KMS-11 (cell line): ENCODE results near the gene RMDN2.

ENCODE experiments used
- H2AFZ ChIP-seq: fragments of 200-600 bp; sonication (generic); 2 replicates; pipeline ENCODE4 v1.6.1; 2016; ENCODE audit warnings: antibody characterized with exemption, mixed run types, low read depth
- H3K27ac ChIP-seq: fragments of 200-600 bp; sonication (generic); 2 replicates; pipeline ENCODE4 v1.6.1; 2016; ENCODE audit warnings: mild to moderate bottlenecking, mixed run types
- H3K27me3 ChIP-seq: fragments of 200-600 bp; sonication (generic); 2 replicates; pipeline ENCODE4 v1.6.1; 2017; ENCODE audit warnings: mild to moderate bottlenecking, low read depth, mixed run types, moderate library complexity; ENCODE audit not compliant: insufficient read depth
- H3K36me3 ChIP-seq: fragments of 200-600 bp; sonication (generic); 2 replicates; pipeline ENCODE4 v1.6.1; 2017; ENCODE audit warnings: mild to moderate bottlenecking, mixed run types; ENCODE audit not compliant: insufficient read depth
- H3K4me1 ChIP-seq: fragments of 200-600 bp; sonication (generic); 2 replicates; pipeline ENCODE4 v1.6.1; 2016; ENCODE audit warnings: mild to moderate bottlenecking, low read depth, mixed run types; ENCODE audit not compliant: poor library complexity, severe bottlenecking
- H3K4me2 ChIP-seq: fragments of 200-600 bp; sonication (generic); 2 replicates; pipeline ENCODE4 v1.7.0; 2016; ENCODE audit warnings: mild to moderate bottlenecking, mixed run types
- H3K4me3 ChIP-seq: fragments of 200-600 bp; sonication (generic); IDR thresholded peaks from 2 replicates; pipeline ENCODE4 v1.6.1; 2017; ENCODE audit warnings: low read depth, low read length, mixed read lengths; ENCODE audit not compliant: insufficient read depth
- H3K79me2 ChIP-seq: fragments of 200-600 bp; sonication (generic); 2 replicates; pipeline ENCODE4 v1.6.1; 2016; ENCODE audit warnings: low read depth, mixed run types; ENCODE audit not compliant: insufficient read depth
- H3K9ac ChIP-seq: fragments of 200-600 bp; sonication (generic); 2 replicates; pipeline ENCODE4 v1.6.1; 2016; ENCODE audit warnings: mild to moderate bottlenecking, mixed run types
- H4K20me1 ChIP-seq: fragments of 200-600 bp; sonication (generic); 2 replicates; pipeline ENCODE4 v1.6.1; 2016; ENCODE audit warnings: mild to moderate bottlenecking, mixed run types; ENCODE audit not compliant: insufficient read depth
- TF ChIP-seq, protein P1 (sequence below): fragments of 200-600 bp; sonication (generic); conservative IDR thresholded peaks from 2 replicates; pipeline ENCODE4 v1.6.1; 2017; ENCODE audit warnings: low read depth, mild to moderate bottlenecking, antibody characterized with exemption, low read length, moderate library complexity, mixed read lengths

The RMDN2 gene

DNA sequence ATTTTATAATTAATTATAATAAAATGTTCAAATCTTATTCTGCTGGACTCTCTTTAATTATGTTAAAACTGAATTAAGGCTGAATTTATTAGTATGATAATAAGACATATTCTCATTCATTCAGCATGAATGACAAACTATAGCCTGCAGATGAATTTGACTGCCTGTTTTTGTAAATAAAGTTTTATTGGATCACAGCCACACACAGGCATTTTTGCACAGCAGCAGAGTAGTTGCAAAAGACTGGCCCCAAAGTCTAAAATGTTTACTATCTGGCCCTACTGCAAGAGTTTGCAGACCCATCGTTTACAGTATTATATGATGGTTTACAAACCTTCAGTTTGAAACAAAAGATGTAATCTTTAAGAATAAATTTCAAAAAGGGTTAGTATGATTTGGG is 58.6 kb downstream of the RMDN2 start:
- Histone ChIP-seq H3K27ac (no peak overlapping the region), H3K79me2 (no peaks in the 10 kb centered on the region), H4K20me1 (no peaks in the 10 kb centered on the region), H3K36me3 (no peaks in the 10 kb centered on the region), H3K4me2 (no peak overlapping the region), H3K9ac (no peak overlapping the region), H3K4me1 (peaks cover 7% of the 10 kb centered on the region), H2AFZ (no peak overlapping the region), H3K4me3 (no peak overlapping the region), H3K27me3 (no peaks in the 10 kb centered on the region)
- TF ChIP-seq, protein P1, sequence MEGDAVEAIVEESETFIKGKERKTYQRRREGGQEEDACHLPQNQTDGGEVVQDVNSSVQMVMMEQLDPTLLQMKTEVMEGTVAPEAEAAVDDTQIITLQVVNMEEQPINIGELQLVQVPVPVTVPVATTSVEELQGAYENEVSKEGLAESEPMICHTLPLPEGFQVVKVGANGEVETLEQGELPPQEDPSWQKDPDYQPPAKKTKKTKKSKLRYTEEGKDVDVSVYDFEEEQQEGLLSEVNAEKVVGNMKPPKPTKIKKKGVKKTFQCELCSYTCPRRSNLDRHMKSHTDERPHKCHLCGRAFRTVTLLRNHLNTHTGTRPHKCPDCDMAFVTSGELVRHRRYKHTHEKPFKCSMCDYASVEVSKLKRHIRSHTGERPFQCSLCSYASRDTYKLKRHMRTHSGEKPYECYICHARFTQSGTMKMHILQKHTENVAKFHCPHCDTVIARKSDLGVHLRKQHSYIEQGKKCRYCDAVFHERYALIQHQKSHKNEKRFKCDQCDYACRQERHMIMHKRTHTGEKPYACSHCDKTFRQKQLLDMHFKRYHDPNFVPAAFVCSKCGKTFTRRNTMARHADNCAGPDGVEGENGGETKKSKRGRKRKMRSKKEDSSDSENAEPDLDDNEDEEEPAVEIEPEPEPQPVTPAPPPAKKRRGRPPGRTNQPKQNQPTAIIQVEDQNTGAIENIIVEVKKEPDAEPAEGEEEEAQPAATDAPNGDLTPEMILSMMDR: no peak

DNA sequence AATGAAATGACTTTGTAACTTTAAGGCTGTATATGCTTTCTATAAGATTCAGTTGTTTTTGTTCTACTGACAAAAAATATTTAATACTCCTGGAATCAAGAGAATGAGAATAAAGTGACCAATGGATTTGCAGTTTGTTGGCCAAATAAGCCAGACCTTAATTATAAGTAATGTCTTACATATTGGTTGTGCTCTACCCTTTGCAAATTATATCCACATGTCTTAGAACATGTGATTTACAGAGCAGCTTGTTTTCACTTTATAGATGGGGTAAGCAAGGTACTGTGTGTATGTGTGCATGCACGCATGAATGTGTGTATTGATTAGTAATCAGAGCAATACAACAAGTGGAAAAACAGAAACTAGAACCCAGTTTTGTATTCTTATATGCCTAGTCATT is 59.1 kb downstream of the RMDN2 start:
- Histone ChIP-seq H3K4me3 (no peak overlapping the region), H3K79me2 (no peaks in the 10 kb centered on the region), H3K36me3 (no peaks in the 10 kb centered on the region), H3K9ac (no peak overlapping the region), H2AFZ (no peak overlapping the region), H3K4me2 (no peak overlapping the region), H3K27ac (no peak overlapping the region), H4K20me1 (no peaks in the 10 kb centered on the region), H3K27me3 (no peaks in the 10 kb centered on the region), H3K4me1 (peaks cover 7% of the 10 kb centered on the region)
- TF ChIP-seq, protein P1: no peak

DNA sequence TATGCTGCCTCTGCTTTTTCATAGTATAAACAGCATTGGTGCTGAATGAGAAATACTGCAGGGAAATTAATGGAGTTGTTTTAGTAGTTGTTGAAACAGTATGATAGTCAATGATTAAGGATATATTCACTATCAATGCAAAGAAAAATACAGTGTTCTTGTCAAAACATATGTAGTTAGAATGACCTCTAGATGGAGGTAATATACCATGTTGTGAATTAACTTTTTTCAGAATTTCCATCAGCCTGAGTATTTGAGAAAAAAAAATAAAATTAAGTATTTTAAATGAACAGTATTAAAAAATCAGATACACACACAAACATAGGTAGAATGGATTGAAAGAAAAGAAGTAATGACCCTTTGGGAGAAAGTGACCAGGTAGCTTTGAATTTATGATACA is 59.5 kb downstream of the RMDN2 start:
- Histone ChIP-seq H3K4me1 (peaks cover 7% of the 10 kb centered on the region), H3K79me2 (no peaks in the 10 kb centered on the region), H3K27me3 (no peaks in the 10 kb centered on the region), H3K4me3 (no peak overlapping the region), H3K36me3 (no peaks in the 10 kb centered on the region), H3K4me2 (no peak overlapping the region), H3K9ac (no peak overlapping the region), H3K27ac (no peak overlapping the region), H4K20me1 (no peaks in the 10 kb centered on the region), H2AFZ (no peak overlapping the region)
- TF ChIP-seq, protein P1: no peak; the same call in 1 of the 2 replicates

DNA sequence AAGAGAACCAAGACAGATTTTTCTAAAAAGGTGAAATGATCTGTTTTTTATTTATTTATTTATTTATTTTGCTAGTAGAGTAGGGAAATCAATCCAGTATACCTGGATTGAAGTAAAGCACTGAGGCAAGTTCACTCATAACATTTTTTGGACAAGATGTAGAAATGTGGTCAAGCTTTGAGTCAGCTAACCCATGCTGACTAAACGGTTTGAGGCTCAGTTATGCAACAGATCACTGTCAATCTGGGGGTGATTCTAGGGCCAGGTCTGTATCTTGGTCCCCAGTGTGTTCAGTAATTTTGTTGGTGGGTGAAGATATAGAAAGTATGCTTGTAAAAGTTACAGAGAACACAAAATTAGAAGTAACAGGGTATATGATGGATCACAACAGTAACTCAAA is 60.2 kb downstream of the RMDN2 start:
- Histone ChIP-seq H3K4me1 (peaks cover 7% of the 10 kb centered on the region), H3K9ac (no peak overlapping the region), H3K36me3 (no peaks in the 10 kb centered on the region), H4K20me1 (no peaks in the 10 kb centered on the region), H3K27ac (no peak overlapping the region), H3K79me2 (no peaks in the 10 kb centered on the region), H3K4me3 (no peak overlapping the region), H3K27me3 (no peaks in the 10 kb centered on the region), H3K4me2 (no peak overlapping the region), H2AFZ (no peak overlapping the region)
- TF ChIP-seq, protein P1: no peak
